Fibroblast of lung (primary cell): ENCODE measurements around the gene ZNF423.
"Not testable (repeated sequence)": the region's sequence is repeated elsewhere in the genome, so short reads cannot be mapped to it uniquely, and the experiment has no call there.

ENCODE experiments used
- EZH2 ChIP-seq: IDR thresholded peaks from 2 replicates; pipeline ENCODE4 v1.5.1; 2012; ENCODE audit warnings: low read length, control low read depth, mild to moderate bottlenecking; ENCODE audit errors: missing control alignments
- TF ChIP-seq, protein P1 (sequence below), 2 donors: IDR thresholded peaks in 1 of 2; conservative IDR thresholded peaks in 1 of 2; 1 replicate in 1 of 2; 2 replicates in 1 of 2; pipeline ENCODE4 v1.5.1; 2011 to 2012; ENCODE audit warnings: low read length in 2 of 2, control low read depth in 1 of 2, inconsistent platforms in 1 of 2, low read depth in 1 of 2, mild to moderate bottlenecking in 1 of 2

DNA sequence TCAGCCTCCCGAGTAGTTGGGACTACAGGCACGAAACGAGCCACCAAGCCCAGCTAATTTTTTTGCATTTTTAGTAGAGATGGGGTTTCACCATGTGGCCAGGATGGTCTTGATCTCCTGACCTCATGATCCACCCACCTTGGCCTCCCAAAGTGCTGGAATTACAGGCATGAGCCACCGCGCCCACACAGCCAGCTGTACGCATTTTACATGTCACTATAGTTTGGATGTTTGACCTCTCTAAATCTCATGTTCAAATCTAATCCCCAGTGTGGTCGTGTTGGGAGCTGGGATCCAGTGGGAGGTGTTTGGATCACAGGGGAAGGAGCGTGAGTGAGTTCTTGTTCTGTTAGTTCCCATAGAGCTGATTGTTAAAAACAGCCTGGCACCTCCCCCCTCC, 293.0 kb downstream of the ZNF423 start:
- TF ChIP-seq, protein P1, sequence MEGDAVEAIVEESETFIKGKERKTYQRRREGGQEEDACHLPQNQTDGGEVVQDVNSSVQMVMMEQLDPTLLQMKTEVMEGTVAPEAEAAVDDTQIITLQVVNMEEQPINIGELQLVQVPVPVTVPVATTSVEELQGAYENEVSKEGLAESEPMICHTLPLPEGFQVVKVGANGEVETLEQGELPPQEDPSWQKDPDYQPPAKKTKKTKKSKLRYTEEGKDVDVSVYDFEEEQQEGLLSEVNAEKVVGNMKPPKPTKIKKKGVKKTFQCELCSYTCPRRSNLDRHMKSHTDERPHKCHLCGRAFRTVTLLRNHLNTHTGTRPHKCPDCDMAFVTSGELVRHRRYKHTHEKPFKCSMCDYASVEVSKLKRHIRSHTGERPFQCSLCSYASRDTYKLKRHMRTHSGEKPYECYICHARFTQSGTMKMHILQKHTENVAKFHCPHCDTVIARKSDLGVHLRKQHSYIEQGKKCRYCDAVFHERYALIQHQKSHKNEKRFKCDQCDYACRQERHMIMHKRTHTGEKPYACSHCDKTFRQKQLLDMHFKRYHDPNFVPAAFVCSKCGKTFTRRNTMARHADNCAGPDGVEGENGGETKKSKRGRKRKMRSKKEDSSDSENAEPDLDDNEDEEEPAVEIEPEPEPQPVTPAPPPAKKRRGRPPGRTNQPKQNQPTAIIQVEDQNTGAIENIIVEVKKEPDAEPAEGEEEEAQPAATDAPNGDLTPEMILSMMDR (conservative IDR thresholded peaks at IDR 0.05 in 1 of 2, IDR thresholded peaks at IDR 0.05 in 1 of 2; ENCODE audit: low read depth in 1 of 2, low read length in 2 of 2) = not testable (repeated sequence)
- not testable (repeated sequence) for TF ChIP-seq EZH2
